GM19240 (cell line): Measurements from ENCODE around the gene OR8S1.
"Not testable (repeated sequence)": the region's sequence is repeated elsewhere in the genome, so short reads cannot be mapped to it uniquely, and the experiment has no call there.

Experiments
- DNase-seq: peaks from one replicate; pipeline ENCODE4 v3.0.0; 2011; ENCODE audit warnings: low spot score; ENCODE audit not compliant: insufficient read length

Gene OR8S1, protein sequence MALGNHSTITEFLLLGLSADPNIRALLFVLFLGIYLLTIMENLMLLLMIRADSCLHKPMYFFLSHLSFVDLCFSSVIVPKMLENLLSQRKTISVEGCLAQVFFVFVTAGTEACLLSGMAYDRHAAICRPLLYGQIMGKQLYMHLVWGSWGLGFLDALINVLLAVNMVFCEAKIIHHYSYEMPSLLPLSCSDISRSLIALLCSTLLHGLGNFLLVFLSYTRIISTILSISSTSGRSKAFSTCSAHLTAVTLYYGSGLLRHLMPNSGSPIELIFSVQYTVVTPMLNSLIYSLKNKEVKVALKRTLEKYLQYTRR

GRCh38 chr12:48525332-48525731 is at the start of gene OR8S1:
TSS of gene OR8S1 (plus strand) at chr12:48525632. CDS start at chr12:48525632, 0 bp downstream.
- no peak for DNase-seq

GRCh38 chr12:48482198-48482597 is 43.2 kb upstream of the OR8S1 start, which contains the start of gene C12orf54:
TSS of gene C12orf54 (plus strand) at chr12:48482498. CDS start at chr12:48483297, 799 bp downstream.
- no peak for DNase-seq

- no peak for DNase-seq
These were observed 42.5 kb upstream of the OR8S1 start for GRCh38 chr12:48482930-48483329.

DNA sequence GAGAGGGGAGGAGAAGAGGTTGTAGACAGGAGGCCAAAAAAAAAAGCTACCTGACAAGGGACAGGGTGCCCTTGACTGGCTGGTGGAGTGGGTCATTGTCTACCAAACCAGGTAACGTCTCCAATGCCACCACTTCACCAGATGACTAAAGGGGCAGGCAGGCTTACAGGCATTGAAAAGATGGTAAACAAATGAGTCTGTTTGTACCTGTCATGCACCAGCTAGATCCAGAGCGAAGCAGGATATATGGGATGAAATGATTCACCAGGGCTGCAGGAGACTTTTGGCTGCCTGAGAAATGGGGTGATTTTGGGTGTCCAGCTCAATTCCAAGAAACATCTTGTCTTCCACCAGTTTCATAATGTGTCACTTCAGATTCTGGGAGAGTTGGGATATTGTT is 39.2 kb upstream of the OR8S1 start:
- no peak for DNase-seq

GRCh38 chr12:48486679-48487078 is 38.8 kb upstream of the OR8S1 start:
- no peak for DNase-seq

- DNase-seq, result no peak
These were observed 36.4 kb upstream of the OR8S1 start for GRCh38 chr12:48489012-48489411.

GRCh38 chr12:48489456-48489855 is 36.0 kb upstream of the OR8S1 start:
- not testable (repeated sequence) for DNase-seq

DNA sequence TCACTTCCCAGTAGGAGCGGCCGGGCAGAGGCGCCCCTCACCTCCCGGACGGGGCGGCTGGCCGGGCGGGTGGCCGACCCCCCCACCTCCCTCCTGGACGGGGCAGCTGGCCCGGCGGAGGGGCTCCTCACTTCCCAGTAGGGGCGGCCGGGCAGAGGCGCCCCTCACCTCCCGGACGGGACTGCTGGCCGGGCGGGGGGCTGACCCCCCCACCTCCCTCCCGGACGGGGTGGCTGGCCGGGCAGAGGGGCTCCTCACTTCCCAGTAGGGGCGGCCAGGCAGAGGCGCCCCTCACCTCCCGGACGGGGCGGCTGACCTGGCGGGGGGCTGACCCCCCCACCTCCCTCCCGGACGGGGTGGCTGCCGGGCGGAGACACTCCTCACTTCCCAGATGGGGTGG is 25.2 kb upstream of the OR8S1 start:
- DNase-seq, result not testable (repeated sequence)

DNA sequence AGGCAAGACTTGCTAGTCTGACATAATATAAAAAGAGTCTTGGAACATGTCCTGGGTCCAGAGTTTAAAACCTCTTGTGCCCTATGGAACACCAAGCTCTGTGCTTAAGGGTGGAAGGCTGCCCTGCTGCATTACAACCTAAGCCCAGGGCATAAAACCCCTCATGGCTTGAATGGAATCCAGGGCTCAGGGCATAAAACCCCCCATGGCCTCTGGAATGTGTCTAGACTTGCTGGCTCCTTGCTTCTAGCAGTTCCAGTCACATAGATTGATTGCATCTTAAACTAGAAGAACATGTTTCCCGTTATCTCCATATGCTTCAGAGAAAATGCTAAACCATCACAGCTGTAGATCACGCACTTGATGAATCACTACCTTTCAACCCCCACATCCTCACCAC is 18.6 kb upstream of the OR8S1 start:
- not testable (repeated sequence) for DNase-seq

DNA sequence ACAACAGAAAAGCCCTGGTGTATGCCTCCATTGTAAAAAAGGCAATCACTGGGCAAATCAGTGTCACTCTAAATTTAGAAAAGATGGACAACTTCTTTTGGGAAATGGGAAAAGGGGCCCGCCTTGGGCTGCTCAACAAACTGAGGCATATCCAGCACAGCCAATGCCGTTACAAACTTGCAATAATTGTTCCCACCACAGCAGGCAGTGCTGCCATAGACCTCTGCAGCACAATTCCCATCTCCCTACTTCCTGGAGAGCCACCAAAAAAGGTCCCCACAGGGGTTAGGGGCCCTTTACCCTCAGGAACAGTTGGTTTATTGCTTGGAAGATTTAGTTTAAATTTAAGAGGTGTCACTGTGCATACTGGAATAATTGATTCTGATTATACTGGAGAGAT is 16.4 kb upstream of the OR8S1 start:
- DNase-seq, result no peak

DNA sequence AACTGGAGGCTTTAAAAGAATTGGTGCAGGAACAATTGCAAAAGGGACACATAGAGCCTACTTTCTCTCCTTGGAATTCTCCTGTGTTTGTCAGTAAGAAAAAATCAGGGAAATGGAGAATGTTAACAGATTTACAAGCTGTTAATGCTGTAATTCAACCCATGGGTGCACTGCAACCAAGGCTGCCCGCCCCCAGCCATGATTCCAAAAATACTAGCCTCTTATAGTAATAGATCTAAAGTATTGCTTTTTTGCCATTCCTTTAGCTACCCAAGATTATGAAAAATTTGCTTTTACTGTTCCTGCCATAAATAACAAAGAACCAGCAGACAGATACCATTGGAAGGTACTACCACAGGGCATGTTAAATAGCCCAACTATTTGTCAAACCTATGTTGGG is 15.3 kb upstream of the OR8S1 start:
- no peak for DNase-seq

DNA sequence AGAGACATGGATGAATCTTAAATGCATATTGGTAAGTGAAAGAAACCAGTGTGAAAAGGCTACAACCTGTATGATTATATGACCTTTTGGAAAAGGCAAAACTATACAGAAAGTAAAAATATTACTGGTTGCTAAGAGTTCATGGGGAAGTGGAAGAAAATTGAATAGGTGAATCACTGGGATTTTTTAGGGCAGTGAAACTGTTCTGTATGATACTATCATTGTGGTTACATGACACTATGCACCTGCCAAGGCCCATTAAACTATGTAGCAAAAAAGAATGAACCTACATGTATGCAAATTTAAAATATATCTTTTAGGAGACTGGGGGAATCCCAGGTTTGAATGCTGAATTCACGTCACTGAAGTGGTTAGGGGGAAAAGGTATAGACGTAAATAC is 12.6 kb upstream of the OR8S1 start:
- DNase-seq, result peak; percentile 11

DNA sequence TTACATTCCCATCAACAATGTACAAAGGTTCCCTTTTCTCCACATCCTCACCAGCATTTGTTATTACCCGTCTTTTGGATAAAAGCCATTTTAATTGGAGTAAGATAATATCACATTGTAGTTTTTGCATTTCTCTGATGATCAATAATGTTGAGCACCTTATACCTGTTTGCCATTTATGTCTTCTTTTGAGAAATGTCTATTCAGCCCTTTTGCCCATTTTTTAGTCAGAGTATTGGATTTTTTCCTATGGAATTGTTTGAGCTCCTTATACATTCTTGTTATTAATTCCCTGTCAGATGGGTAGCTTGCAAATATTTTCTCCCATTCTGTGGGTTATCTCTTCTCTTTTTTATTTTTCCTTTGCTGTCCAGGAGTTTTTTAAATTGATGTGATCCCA is 10.7 kb upstream of the OR8S1 start:
- no peak for DNase-seq

DNA sequence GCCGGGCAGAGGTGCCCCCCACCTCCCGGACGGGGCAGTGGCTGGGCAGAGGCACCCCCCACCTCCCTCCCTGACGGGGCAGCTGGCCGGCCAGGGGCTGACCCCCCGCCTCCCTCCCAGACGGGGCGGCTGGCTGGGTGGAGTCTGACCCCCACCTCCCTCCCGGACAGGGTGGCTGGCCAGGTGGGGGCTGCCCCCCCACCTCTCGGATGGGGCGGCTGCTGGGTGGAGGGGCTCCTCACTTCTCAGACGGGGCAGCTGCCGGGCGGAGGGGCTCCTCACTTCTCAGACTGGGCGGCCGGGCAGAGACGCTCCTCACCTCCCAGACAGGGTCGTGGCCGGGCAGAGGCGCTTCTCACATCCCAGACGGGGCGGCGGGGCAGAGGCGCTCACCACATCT is 5.1 kb upstream of the OR8S1 start:
- not testable (repeated sequence) for DNase-seq

DNA sequence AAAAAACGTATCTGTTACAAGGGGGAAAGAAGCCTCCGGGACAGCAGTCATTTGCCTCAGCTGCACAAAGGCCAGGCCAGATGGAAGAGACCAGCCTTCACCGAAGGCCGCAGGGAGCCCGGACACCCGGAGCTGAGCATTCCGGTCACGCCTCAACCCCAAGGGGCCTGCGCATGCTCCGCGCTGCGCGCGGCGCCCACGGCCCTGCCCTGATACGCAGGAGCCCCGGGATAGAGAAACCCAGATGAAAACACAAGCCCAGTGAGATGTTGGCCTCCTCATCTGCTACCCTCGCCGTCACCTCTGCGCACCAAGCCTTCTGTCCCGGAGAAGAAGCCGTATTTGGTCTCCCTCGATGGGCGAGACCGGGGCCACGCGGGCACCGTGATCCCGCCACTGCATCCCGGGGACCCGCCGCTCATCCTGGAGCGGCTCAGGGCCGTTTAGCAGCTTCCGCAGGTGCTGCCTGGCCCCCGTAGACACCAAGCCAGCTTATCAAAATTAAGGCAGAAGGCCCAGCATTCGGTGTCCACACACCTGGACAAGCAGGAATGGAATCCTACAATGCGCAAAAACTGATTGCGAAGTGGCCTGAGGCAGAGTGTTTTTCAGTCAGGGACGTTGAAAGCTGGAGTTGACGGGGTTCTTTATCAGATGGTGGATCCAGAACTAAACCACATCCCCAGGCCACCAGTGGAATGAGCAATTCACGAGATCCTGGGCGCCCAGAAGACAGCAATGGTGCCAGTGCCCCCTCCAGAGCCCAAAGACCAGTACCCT is 2.6 kb downstream of the OR8S1 start:
- no peak for DNase-seq

DNA sequence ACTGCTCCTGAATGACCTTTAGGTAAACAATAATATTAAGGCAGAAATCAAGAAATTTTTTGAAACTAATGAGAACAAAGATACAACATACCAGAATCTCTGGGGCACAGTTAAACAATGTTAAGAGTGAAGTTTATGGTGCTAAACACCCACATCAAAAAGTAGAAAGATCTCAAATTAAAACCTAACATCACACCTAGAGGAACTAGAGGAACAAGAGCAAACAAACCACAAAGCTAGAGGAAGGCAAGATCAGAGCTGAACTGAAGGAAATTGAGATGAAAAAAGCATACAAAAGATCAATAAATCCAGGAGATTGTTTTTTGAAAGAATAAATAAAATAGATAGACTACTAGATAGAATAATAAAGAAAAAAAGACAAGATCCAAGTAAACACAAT is 7.2 kb downstream of the OR8S1 start:
- DNase-seq, result no peak

DNA sequence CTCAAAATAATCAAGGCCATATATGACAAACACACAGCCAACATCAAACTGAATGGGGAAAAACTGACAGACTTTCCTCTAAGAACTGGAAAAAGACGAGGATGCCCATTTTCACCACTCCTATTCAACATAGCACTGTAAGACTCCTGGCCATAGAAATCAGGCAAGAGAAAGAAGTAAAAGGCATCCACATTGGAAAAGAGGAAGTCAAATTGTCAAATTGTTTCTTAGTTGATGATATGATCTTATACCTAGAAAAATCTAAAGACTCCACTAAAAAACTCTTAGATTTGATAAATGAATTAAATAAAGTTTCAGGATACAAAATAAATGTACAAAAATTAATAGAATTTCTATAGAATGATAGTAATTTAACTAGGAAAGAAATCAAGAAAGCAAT is 11.2 kb downstream of the OR8S1 start:
- no peak for DNase-seq

DNA sequence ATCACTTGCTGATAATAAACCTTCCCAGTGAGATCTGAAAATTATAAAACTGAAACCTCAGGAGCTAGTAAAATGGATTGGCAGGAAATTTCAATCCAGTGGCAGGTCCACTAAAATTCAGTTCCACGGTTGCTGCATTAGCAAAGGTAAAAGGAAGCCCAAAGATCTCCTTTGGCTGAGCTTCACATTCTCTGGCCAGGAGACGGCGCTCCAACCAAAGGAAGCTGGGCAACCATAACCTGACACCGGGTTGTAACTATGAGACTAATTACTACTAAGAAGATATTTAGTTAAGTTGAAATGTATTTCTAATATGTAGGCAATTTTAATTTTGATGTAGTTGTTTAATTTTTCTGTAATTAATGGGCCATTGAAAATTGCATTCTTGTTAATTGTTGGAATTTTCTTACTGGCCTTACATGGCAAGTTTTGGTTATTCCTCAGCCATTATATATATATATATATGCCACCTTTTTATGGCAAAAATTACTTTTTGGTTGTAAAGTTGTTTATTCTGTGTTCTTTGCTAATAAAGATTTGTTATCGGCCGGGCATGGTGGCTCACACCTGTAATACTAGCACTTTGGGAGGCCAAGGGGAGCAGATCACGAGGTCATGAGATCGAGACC is 17.0 kb downstream of the OR8S1 start:
- DNase-seq, result no peak

DNA sequence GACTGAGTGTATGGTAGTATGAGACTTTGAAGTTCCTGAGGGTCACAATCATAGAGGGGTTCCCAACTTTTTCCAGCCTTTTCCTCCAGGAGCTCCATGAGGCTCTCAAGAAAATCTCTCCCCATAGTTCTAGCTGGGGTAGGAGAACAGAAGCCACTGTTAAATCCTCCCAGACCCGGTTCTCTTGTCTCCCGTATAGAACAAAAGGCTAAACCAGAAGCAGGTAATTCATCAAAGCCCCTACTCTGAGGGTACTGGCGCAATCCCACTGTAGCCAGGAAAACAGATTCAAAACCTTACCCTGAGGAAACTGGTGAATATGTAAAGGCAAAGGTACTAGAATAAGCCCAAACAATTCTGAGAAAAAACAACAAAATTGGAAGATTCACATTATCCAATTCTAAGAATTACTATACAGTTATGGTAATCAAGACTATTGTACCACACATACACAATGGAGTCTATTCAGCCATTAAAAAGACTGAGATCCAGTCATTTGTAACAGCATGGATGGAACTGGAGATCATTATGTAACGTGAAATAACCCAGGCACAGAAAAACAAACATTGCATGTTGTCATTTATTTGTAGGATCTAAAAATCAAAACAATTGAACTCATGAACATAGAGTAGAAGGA is 20.5 kb downstream of the OR8S1 start:
- no peak for DNase-seq

- DNase-seq, result not testable (repeated sequence)
These were observed 21.6 kb downstream of the OR8S1 start for GRCh38 chr12:48547012-48547411.

GRCh38 chr12:48551636-48552035 is 26.2 kb downstream of the OR8S1 start:
- not testable (repeated sequence) for DNase-seq
